ENCODE results near the gene ARHGAP10.

ARHGAP10 gene

GRCh38 chr4:147737623-147738022 is 5.7 kb downstream of the ARHGAP10 start:
- TF ChIP-seq CTCF (IDR thresholded peaks at IDR 0.05; ENCODE audit: borderline replicate concordance, insufficient read depth, low read depth, low read length), result no peak
- no peak overlapping the region for H3K4me3 ChIP-seq (ENCODE audit: low read depth, low read length)

GRCh38 chr4:147739239-147739823 is 7.4 kb downstream of the ARHGAP10 start:
- H3K4me3 ChIP-seq (ENCODE audit: low read depth, low read length), result no peak overlapping the region
- TF ChIP-seq CTCF (IDR thresholded peaks at IDR 0.05; ENCODE audit: borderline replicate concordance, insufficient read depth, low read depth, low read length), result no peak

- H3K4me3 ChIP-seq (ENCODE audit: low read depth, low read length), result no peak overlapping the region
- TF ChIP-seq CTCF (IDR thresholded peaks at IDR 0.05; ENCODE audit: borderline replicate concordance, insufficient read depth, low read depth, low read length), result no peak
Measured at GRCh38 chr4:147740176-147740575, 8.3 kb downstream of the ARHGAP10 start.

GRCh38 chr4:147741190-147741788 is 9.4 kb downstream of the ARHGAP10 start:
- H3K4me3 ChIP-seq (ENCODE audit: low read depth, low read length), result no peak overlapping the region

GRCh38 chr4:147747787-147748454 is 16.0 kb downstream of the ARHGAP10 start:
- TF ChIP-seq CTCF (IDR thresholded peaks at IDR 0.05; ENCODE audit: borderline replicate concordance, insufficient read depth, low read depth, low read length), result no peak

More at GRCh38 chr4:147741190-147741788, 9.4 kb downstream of the ARHGAP10 start:
- no peak for TF ChIP-seq CTCF (IDR thresholded peaks at IDR 0.05; ENCODE audit: borderline replicate concordance, insufficient read depth, low read depth, low read length)

GRCh38 chr4:147749811-147750321 is 18.0 kb downstream of the ARHGAP10 start:
- no peak overlapping the region for H3K4me3 ChIP-seq (ENCODE audit: low read depth, low read length)
- TF ChIP-seq CTCF (IDR thresholded peaks at IDR 0.05; ENCODE audit: borderline replicate concordance, insufficient read depth, low read depth, low read length), result no peak

More at GRCh38 chr4:147747787-147748454, 16.0 kb downstream of the ARHGAP10 start:
- no peak overlapping the region for H3K4me3 ChIP-seq (ENCODE audit: low read depth, low read length)

All from GM12875 (cell line).